MM.1S (cell line): ENCODE results near the gene RABGEF1.

Source experiments
- CTCF ChIP-seq: fragments of 300-600 bp; sonication (generic); IDR thresholded peaks from 2 replicates; pipeline ENCODE4 v1.5.1; 2016; ENCODE audit warnings: antibody characterized with exemption, low read length, mixed read lengths
- EZH2 ChIP-seq: fragments of 300-600 bp; sonication (generic); optimal IDR thresholded peaks from 2 replicates; pipeline ENCODE3; 2017; ENCODE audit warnings: low read depth, mild to moderate bottlenecking, antibody characterized with exemption, low read length, mixed read lengths
- EZH2phosphoT487 ChIP-seq: fragments of 300-600 bp; sonication (generic); IDR thresholded peaks from 2 replicates; pipeline ENCODE4 v1.6.1; 2018; ENCODE audit warnings: antibody characterized with exemption, low read length

GRCh38 chr7:66737667-66738066 is 2.9 kb upstream of the RABGEF1 start:
- TF ChIP-seq CTCF (no peak), EZH2 (no peak), EZH2phosphoT487 (no peak)
